ENCODE measurements around the gene ST6GALNAC1. TPM values are rescaled to one million over a fixed set of nuclear protein-coding genes. Genes with fewer than 3 reads are reported as not detected.
A peak's percentile ranks its signal among the peaks of the same experiment; 100 is the strongest.
"Not testable (repeated sequence)": the region's sequence is repeated elsewhere in the genome, so short reads cannot be mapped to it uniquely, and the experiment has no call there.

The ST6GALNAC1 gene
- total RNA-seq, 2 donors from 2014 or later: 8.4 to 27.2 TPM

DNA sequence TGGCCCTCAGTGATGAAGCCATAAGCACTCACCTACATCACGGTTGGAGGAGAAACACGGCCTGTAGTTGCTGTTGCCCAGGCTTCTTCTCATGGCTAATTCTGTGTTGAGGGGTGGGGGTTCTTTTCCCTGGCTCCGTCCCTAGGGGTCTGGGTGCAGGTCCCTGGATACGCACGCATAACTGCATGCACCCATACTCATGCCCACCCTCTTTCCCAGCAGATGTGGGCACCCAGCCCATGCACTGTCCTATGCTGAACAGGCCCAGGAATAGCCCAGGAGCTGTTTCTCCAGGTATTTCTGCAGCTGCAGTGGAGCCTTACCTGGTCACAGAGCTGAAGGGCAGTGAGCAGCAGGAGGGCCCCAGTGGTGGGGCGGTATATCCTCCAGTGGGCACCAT is 18.1 kb downstream of the ST6GALNAC1 start:
- 86% methylated on average over 6 of the region's 6 CpGs for WGBS
- intact Hi-C loops (cut with DNase I): no loop called here
- H3K4me3 ChIP-seq: no peak overlapping the region
- no peak for DNase-seq (ENCODE audit: low spot score)
- no peaks in the 10 kb centered on the region for H3K36me3 ChIP-seq
- no peaks in the 10 kb centered on the region for H3K9me3 ChIP-seq
- no peak overlapping the region for H3K27ac ChIP-seq
- no peaks in the 10 kb centered on the region for H3K27me3 ChIP-seq (replicated peaks; ENCODE audit: insufficient read depth)
- TF ChIP-seq, protein P1, sequence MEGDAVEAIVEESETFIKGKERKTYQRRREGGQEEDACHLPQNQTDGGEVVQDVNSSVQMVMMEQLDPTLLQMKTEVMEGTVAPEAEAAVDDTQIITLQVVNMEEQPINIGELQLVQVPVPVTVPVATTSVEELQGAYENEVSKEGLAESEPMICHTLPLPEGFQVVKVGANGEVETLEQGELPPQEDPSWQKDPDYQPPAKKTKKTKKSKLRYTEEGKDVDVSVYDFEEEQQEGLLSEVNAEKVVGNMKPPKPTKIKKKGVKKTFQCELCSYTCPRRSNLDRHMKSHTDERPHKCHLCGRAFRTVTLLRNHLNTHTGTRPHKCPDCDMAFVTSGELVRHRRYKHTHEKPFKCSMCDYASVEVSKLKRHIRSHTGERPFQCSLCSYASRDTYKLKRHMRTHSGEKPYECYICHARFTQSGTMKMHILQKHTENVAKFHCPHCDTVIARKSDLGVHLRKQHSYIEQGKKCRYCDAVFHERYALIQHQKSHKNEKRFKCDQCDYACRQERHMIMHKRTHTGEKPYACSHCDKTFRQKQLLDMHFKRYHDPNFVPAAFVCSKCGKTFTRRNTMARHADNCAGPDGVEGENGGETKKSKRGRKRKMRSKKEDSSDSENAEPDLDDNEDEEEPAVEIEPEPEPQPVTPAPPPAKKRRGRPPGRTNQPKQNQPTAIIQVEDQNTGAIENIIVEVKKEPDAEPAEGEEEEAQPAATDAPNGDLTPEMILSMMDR (IDR thresholded peaks at IDR 0.05): no peak
- TF ChIP-seq POLR2AphosphoS5 (IDR thresholded peaks at IDR 0.05) (no peak), POLR2A (IDR thresholded peaks at IDR 0.05) (no peak)
- no peaks in the 10 kb centered on the region for H3K4me1 ChIP-seq (replicated peaks)

DNA sequence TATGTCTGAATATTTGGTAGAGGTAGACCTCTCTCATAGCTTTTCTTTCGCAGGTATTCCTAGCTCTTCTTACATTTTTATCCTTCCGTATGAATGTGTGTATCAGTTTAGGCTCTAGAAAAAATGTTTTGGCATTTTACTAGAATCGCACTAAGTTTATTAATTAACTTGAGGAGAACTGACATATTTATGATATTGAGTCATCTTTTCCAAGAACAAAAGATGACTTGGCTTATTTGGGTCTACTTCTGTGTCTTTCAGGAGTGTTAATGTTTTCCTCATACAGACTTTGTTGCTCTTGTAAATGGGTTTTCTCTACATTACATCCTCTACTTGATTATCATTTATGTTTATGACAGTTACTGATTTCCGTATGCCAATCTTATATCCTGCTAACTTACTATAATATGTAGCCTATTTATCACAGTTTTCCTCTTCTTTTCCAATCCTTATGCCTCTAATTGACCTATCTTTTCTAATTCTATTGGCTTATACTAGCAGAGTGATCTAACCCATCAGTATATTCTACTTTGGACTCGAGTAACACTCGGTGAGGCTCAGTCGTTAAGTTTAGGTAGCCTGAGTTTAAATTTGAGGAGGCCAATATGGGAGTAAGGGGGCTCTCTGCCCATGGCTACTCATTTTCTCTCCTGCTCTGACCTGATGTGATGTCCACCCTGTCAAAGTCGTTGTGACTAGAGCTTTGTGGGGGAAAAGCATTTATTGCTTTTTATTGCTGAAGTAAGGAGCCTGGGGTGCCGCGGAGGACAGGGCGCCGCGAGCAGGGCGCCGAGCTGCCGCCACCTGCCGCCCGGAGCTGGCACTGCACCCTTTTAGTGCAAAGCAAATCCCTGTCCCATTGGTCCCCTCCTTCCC is 20.0 kb downstream of the ST6GALNAC1 start:
- intact Hi-C loops (cut with DNase I): loop anchor here (5.0 kb wide), 2 partner anchors 66 to 94 kb away; no protein-coding TSS in a partner anchor
- Histone ChIP-seq H3K27me3 (replicated peaks; ENCODE audit: insufficient read depth) (no peaks in the 10 kb centered on the region), H3K4me1 (replicated peaks) (no peaks in the 10 kb centered on the region), H3K27ac (no peak overlapping the region), H3K4me3 (no peak overlapping the region), H3K9me3 (no peaks in the 10 kb centered on the region), H3K36me3 (no peaks in the 10 kb centered on the region)
- 21% methylated on average over 18 of the region's 18 CpGs for WGBS
- TF ChIP-seq POLR2AphosphoS5 (IDR thresholded peaks at IDR 0.05) (peak; percentile 39), POLR2A (IDR thresholded peaks at IDR 0.05) (no peak)
- TF ChIP-seq, protein P1 (IDR thresholded peaks at IDR 0.05): peak; percentile 84 to 95 (median 91)
- peak; percentile 62 for DNase-seq (ENCODE audit: low spot score)

DNA sequence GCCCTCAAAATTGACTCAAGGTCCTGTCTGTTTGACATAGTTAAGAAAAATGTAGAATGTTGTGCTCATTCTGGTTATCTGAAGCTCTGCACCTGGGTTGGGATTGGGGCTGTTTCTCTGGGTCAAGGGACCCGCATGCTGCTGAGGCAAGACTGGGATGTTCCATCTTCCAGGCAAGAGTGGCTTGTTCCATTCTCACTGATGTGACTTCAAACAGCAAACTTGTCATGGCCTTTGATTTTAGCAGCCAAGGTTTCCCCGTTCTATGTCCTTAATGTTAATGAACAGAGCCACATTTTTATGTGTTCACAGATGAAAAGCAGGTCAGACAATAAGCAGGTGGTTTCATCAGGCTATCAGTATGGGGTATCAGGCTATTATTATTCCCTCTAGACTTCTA is 25.7 kb downstream of the ST6GALNAC1 start:
- 78% methylated on average over 2 of the region's 2 CpGs for WGBS
- no peak for DNase-seq (ENCODE audit: low spot score)
- Histone ChIP-seq H3K36me3 (no peaks in the 10 kb centered on the region), H3K27ac (no peak overlapping the region), H3K4me1 (replicated peaks) (no peaks in the 10 kb centered on the region), H3K4me3 (no peak overlapping the region), H3K9me3 (no peaks in the 10 kb centered on the region), H3K27me3 (replicated peaks; ENCODE audit: insufficient read depth) (no peaks in the 10 kb centered on the region)
- intact Hi-C loops (cut with DNase I): loop anchor here (5.0 kb wide), 1 partner anchor 91 kb away; no protein-coding TSS in a partner anchor
- TF ChIP-seq POLR2A (IDR thresholded peaks at IDR 0.05): no peak
- TF ChIP-seq, protein P1 (IDR thresholded peaks at IDR 0.05): no peak

DNA sequence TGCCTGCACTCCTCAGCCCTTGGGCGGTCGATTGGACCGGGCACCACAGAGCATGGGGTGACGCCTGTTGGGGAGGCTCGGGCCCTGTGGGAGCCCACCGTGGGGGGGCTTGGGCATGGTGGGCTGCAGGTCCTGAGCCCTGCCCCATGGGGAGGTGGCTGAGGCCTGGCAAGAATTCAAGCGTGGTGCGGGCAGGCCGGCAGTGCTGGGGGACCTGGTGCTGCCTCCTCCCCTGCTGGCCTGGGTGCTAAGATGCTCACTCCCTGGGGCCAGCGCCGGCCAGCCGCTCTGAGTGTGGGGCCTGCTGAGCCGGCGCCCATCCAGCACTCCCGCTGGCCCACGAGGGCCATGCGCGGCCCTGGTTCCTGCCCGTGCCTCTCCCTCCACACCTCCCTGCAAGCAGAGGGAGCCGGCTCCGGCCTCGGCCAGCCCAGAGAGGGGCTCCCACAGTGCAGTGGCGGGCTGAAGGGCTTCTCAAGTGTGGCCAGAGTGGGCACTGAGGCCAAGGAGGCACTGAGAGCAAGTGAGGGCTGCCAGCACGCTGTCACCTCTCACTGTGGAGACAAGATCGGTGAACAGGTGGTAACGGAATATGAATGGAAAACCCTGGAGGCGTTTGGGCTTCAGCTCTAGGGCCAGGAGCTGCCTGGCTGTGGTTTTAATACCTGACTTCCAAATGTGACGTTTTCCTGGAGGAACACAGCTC is 28.5 kb downstream of the ST6GALNAC1 start:
- no peaks in the 10 kb centered on the region for H3K4me1 ChIP-seq (replicated peaks)
- intact Hi-C loops (cut with DNase I): loop anchor here (5.0 kb wide), 1 partner anchor 88 kb away; no protein-coding TSS in a partner anchor
- TF ChIP-seq, protein P1 (IDR thresholded peaks at IDR 0.05): no peak
- TF ChIP-seq POLR2AphosphoS5 (IDR thresholded peaks at IDR 0.05): no peak
- TF ChIP-seq POLR2A (IDR thresholded peaks at IDR 0.05): no peak
- no peaks in the 10 kb centered on the region for H3K27me3 ChIP-seq (replicated peaks; ENCODE audit: insufficient read depth)
- H3K27ac ChIP-seq: no peak overlapping the region
- DNase-seq (ENCODE audit: low spot score): no peak
- H3K36me3 ChIP-seq: no peaks in the 10 kb centered on the region
- 92% methylated on average over 13 of the region's 28 CpGs for WGBS
- no peaks in the 10 kb centered on the region for H3K9me3 ChIP-seq
- H3K4me3 ChIP-seq: no peak overlapping the region

DNA sequence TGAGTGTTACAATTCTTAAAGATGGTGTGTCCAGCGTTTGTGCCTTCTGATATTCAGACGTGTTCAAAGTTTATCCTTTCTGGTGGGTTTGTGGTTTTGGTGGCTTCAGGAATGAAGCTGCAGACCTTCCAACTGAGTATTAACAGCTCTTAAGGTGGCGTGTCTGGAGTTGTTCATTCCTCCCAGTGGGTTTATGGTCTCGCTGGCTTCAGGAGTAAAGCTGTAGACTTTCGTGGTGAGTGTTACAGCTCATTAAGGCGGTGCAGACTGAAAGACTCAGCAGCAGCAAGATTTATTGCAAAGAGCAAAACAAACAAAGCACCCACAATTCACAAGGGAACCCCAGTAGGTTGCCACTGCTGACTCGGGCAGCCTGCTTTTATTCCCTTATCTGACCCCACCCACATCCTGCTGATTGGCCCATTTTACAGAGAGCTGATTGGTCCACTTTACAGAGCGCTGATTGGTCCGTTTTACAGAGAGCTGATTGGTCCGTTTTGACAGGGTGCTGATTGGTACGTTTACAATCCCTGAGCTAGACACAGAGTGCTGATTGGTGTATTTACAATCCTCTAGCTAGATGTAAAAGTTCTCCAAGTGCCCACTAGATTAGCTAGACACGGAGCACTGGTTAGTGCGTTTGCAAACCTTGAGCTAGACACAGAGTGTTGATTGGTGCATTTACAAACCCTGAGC is 29.3 kb downstream of the ST6GALNAC1 start:
- H3K4me1 ChIP-seq (replicated peaks); H3K27me3 ChIP-seq (replicated peaks; ENCODE audit: insufficient read depth); H3K4me3 ChIP-seq; DNase-seq (ENCODE audit: low spot score); H3K27ac ChIP-seq; H3K9me3 ChIP-seq; H3K36me3 ChIP-seq; intact Hi-C loops (cut with DNase I): not testable (repeated sequence)
- 76% methylated on average over 13 of the region's 13 CpGs for WGBS

Data from prostate gland (tissue), 2 donors.